GM18867 (cell line): ENCODE data around the gene REXO4.
A peak's percentile ranks its signal among the peaks of the same experiment; 100 is the strongest.
"Not testable (repeated sequence)": the region's sequence is repeated elsewhere in the genome, so short reads cannot be mapped to it uniquely, and the experiment has no call there.

Source experiments
- ATAC-seq: cut with Tn5 transposase; IDR thresholded peaks from one replicate; pipeline ENCODE4 v1.9.1; 2021; ENCODE audit warnings: mild to moderate bottlenecking, moderate library complexity; ENCODE audit not compliant: unreplicated experiment

The REXO4 gene

GRCh38 chr9:133389562-133389961, 28.2 kb downstream of the REXO4 start:
- ATAC-seq, result no peak

- no peak for ATAC-seq
Measured at GRCh38 chr9:133389025-133389557, 28.7 kb downstream of the REXO4 start.

- no peak for ATAC-seq
Measured at GRCh38 chr9:133387680-133388079, 30.1 kb downstream of the REXO4 start.

GRCh38 chr9:133386338-133386737, 31.5 kb downstream of the REXO4 start:
- ATAC-seq, result no peak

- ATAC-seq, result no peak
Measured at GRCh38 chr9:133385452-133385851, 32.4 kb downstream of the REXO4 start.

- ATAC-seq, result no peak
Measured at GRCh38 chr9:133384736-133385321, 33.0 kb downstream of the REXO4 start.

GRCh38 chr9:133383438-133383837, 34.4 kb downstream of the REXO4 start:
- no peak for ATAC-seq

- ATAC-seq, result no peak
Measured at GRCh38 chr9:133382507-133383141, 35.2 kb downstream of the REXO4 start.

- no peak for ATAC-seq
Measured at GRCh38 chr9:133380734-133381133, 37.1 kb downstream of the REXO4 start.

- ATAC-seq, result no peak
Measured at GRCh38 chr9:133379153-133380086, 38.4 kb downstream of the REXO4 start.

GRCh38 chr9:133378408-133378962, 39.3 kb downstream of the REXO4 start:
- no peak for ATAC-seq

GRCh38 chr9:133377721-133378216, 40.0 kb downstream of the REXO4 start:
- no peak for ATAC-seq

GRCh38 chr9:133377280-133377679, 40.5 kb downstream of the REXO4 start:
- ATAC-seq, result not testable (repeated sequence)

- ATAC-seq, result peak; percentile 88
Measured at GRCh38 chr9:133375724-133376654, 41.8 kb downstream of the REXO4 start, which contains the start of the genes STKLD1 and SURF4. Gene STKLD1 (plus strand): TSS chr9:133376366. CDS start chr9:133376474, 108 bp downstream. Gene SURF4 (minus strand): TSS chr9:133376060. CDS start chr9:133375969, 91 bp downstream.

GRCh38 chr9:133375116-133375723, 42.6 kb downstream of the REXO4 start:
- ATAC-seq, result peak; percentile 9

GRCh38 chr9:133374612-133375115, 43.1 kb downstream of the REXO4 start:
- no peak for ATAC-seq

- ATAC-seq, result no peak
Measured at GRCh38 chr9:133372144-133372543, 45.7 kb downstream of the REXO4 start.

- ATAC-seq, result no peak
Measured at GRCh38 chr9:133371261-133371711, 46.5 kb downstream of the REXO4 start.

GRCh38 chr9:133370685-133371084, 47.1 kb downstream of the REXO4 start:
- ATAC-seq, result no peak
